ENCODE measurements around the gene RUFY1.
"Not testable (repeated sequence)": the region's sequence is repeated elsewhere in the genome, so short reads cannot be mapped to it uniquely, and the experiment has no call there.

Gene RUFY1

GRCh38 chr5:179658179-179658856 lies 108.0 kb downstream of the RUFY1 start:
- H3K27ac ChIP-seq (ENCODE audit: low read depth in 2 of 2, low read length in 2 of 2); H3K36me3 ChIP-seq (ENCODE audit: control insufficient read depth in 2 of 2, insufficient read depth in 2 of 2, low read length in 2 of 2); H3K27me3 ChIP-seq (ENCODE audit: control insufficient read depth in 2 of 2, insufficient read depth in 2 of 2, low read length in 2 of 2); H3K9me3 ChIP-seq (ENCODE audit: control insufficient read depth in 2 of 2, low read length in 2 of 2); H3K4me1 ChIP-seq (ENCODE audit: control insufficient read depth in 2 of 2, insufficient read depth in 2 of 2, low read length in 2 of 2): not testable (repeated sequence)
- Histone ChIP-seq H3K4me3 (ENCODE audit: low read length in 2 of 2) (peak overlapping the region; percentile 44 to 83), H3K9ac (ENCODE audit: low read depth in 1 of 2, low read length in 2 of 2) (peak overlapping the region; percentile 43 to 47)
